Measurements from ENCODE around the gene PHKA1. TPM values are rescaled to one million over a fixed set of nuclear protein-coding genes. Genes with fewer than 3 reads are reported as not detected.

Gene PHKA1
- total RNA-seq, 3 donors from 2014 or later (not counting 1 experiment from before 2014, with no cell fraction given), result 0.13 to 0.24 (median 0.16) TPM

GRCh38 chrX:72727846-72728245 is 13.7 kb upstream of the PHKA1 start:
- no peak for ATAC-seq
- no peaks in the 10 kb centered on the region for H3K36me3 ChIP-seq (ENCODE audit: control insufficient read depth, insufficient read depth, low read length)
- intact Hi-C loops (cut with micrococcal nuclease), result no loop called here
- no peak overlapping the region for H3K4me3 Mint-ChIP-seq
- H3K4me3 ChIP-seq (ENCODE audit: low read length), result no peak overlapping the region
- H3K27me3 Mint-ChIP-seq (ENCODE audit: low read depth in 2 of 2), result peaks cover 7 to 49% of the 10 kb centered on the region in 2 donors
- H3K4me1 ChIP-seq (ENCODE audit: control insufficient read depth, insufficient read depth, low read length), result no peaks in the 10 kb centered on the region
- no peak overlapping the region for H3K27ac Mint-ChIP-seq
- no peaks in the 10 kb centered on the region for H3K36me3 Mint-ChIP-seq
- no peak for DNase-seq
- no peaks in the 10 kb centered on the region for H3K4me1 Mint-ChIP-seq
- no peaks in the 10 kb centered on the region for H3K9me3 Mint-ChIP-seq
- no peak overlapping the region for H3K27ac ChIP-seq (ENCODE audit: low read length)
- no peaks in the 10 kb centered on the region for H3K27me3 ChIP-seq (ENCODE audit: control insufficient read depth, insufficient read depth, low read length)
- H3K9me3 ChIP-seq (ENCODE audit: control insufficient read depth, insufficient read depth, low read length), result no peaks in the 10 kb centered on the region
- no peak for TF ChIP-seq CTCF (IDR thresholded peaks at IDR 0.05)
- 100% methylated on average over 5 of the region's 7 CpGs for WGBS (ENCODE audit: insufficient coverage)

DNA sequence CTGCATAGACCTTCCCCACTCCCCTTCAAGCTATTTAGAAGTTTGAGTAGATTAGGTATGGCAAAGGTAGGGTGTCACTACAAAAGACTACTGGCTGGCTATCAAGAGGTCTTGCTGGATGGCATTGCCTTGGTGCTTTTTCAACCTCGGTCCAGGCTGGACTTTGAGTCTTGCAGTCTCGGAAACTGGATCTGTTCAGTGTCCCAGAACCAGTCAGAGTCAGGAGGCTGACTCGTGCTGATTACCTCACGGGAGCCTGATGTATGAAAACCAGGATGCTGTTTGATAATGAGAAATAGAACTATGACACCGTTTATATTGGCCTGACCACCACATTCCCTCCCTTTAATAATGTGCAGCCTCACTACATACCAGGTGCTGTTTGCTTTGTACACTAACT is 2.7 kb upstream of the PHKA1 start:
- Mint-ChIP-seq H3K4me1 (no peaks in the 10 kb centered on the region), H3K4me3 (no peak overlapping the region), H3K27ac (no peak overlapping the region), H3K9me3 (no peaks in the 10 kb centered on the region), H3K36me3 (no peaks in the 10 kb centered on the region), H3K27me3 (ENCODE audit: low read depth in 2 of 2) (peaks cover 2 to 30% of the 10 kb centered on the region in 2 donors)
- no peak overlapping the region for H3K27ac ChIP-seq (ENCODE audit: low read length)
- no peak for TF ChIP-seq CTCF (IDR thresholded peaks at IDR 0.05)
- ATAC-seq (no peak), DNase-seq (no peak)
- H3K36me3 ChIP-seq (ENCODE audit: control insufficient read depth, insufficient read depth, low read length), result no peaks in the 10 kb centered on the region
- intact Hi-C loops (cut with micrococcal nuclease), result no loop called here
- no peak overlapping the region for H3K4me3 ChIP-seq (ENCODE audit: low read length)
- no peaks in the 10 kb centered on the region for H3K27me3 ChIP-seq (ENCODE audit: control insufficient read depth, insufficient read depth, low read length)
- WGBS (ENCODE audit: insufficient coverage), result 74% methylated on average over 4 of the region's 5 CpGs
- peaks cover 3% of the 10 kb centered on the region for H3K4me1 ChIP-seq (ENCODE audit: control insufficient read depth, insufficient read depth, low read length)
- no peaks in the 10 kb centered on the region for H3K9me3 ChIP-seq (ENCODE audit: control insufficient read depth, insufficient read depth, low read length)

DNA sequence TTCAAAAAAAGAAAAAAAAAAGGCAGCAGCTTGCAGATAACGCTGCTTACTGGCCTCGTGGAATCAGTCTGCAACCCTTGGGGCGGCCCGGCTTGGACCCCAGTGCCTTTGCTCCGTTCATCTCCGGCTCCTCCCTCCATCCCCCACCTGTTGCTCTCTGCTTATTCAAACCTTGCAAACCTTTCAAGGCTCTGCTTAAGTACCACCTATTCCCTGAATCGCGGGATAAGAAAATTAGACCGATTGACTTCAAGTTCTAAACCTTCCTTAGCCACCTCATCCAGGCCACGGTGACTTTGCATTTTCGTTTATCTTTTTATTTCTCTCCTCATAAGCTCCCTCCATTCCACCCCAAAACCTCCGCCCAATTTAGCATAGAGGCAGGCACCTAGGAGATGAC is 1.4 kb upstream of the PHKA1 start:
- ATAC-seq (no peak), DNase-seq (no peak)
- no peaks in the 10 kb centered on the region for H3K9me3 Mint-ChIP-seq
- Histone ChIP-seq H3K4me3 (ENCODE audit: low read length) (no peak overlapping the region), H3K27ac (ENCODE audit: low read length) (no peak overlapping the region), H3K36me3 (ENCODE audit: control insufficient read depth, insufficient read depth, low read length) (no peaks in the 10 kb centered on the region), H3K27me3 (ENCODE audit: control insufficient read depth, insufficient read depth, low read length) (no peaks in the 10 kb centered on the region), H3K4me1 (ENCODE audit: control insufficient read depth, insufficient read depth, low read length) (peaks cover 3% of the 10 kb centered on the region), H3K9me3 (ENCODE audit: control insufficient read depth, insufficient read depth, low read length) (no peaks in the 10 kb centered on the region)
- TF ChIP-seq CTCF (IDR thresholded peaks at IDR 0.05), result no peak
- H3K36me3 Mint-ChIP-seq, result no peaks in the 10 kb centered on the region
- intact Hi-C loops (cut with micrococcal nuclease), result no loop called here
- H3K27ac Mint-ChIP-seq, result no peak overlapping the region
- H3K4me1 Mint-ChIP-seq, result no peaks in the 10 kb centered on the region
- 87% methylated on average over 10 of the region's 12 CpGs for WGBS (ENCODE audit: insufficient coverage)
- no peak overlapping the region for H3K4me3 Mint-ChIP-seq
- H3K27me3 Mint-ChIP-seq (ENCODE audit: low read depth in 2 of 2), result peaks cover 2 to 30% of the 10 kb centered on the region in 2 donors

GRCh38 chrX:72714478-72714916 is 391 bp upstream of the PHKA1 start:
- H3K4me3 ChIP-seq (ENCODE audit: low read length), result no peak overlapping the region
- no peaks in the 10 kb centered on the region for H3K36me3 Mint-ChIP-seq
- ATAC-seq, result no peak

More at GRCh38 chrX:72714478-72714916, 391 bp upstream of the PHKA1 start:
- no peaks in the 10 kb centered on the region for H3K27me3 ChIP-seq (ENCODE audit: control insufficient read depth, insufficient read depth, low read length)
- no peaks in the 10 kb centered on the region for H3K9me3 Mint-ChIP-seq
- no peak for DNase-seq
- H3K4me3 Mint-ChIP-seq, result peak overlapping the region; percentile 78
- no peak overlapping the region for H3K27ac ChIP-seq (ENCODE audit: low read length)
- H3K9me3 ChIP-seq (ENCODE audit: control insufficient read depth, insufficient read depth, low read length), result no peaks in the 10 kb centered on the region
- H3K4me1 Mint-ChIP-seq, result no peaks in the 10 kb centered on the region
- peaks cover 2 to 30% of the 10 kb centered on the region in 2 donors for H3K27me3 Mint-ChIP-seq (ENCODE audit: low read depth in 2 of 2)
- no peak for TF ChIP-seq CTCF (IDR thresholded peaks at IDR 0.05)
- WGBS (ENCODE audit: insufficient coverage), result 6% methylated on average over 8 of the region's 13 CpGs
- H3K4me1 ChIP-seq (ENCODE audit: control insufficient read depth, insufficient read depth, low read length), result peaks cover 3% of the 10 kb centered on the region
- intact Hi-C loops (cut with micrococcal nuclease), result no loop called here
- no peaks in the 10 kb centered on the region for H3K36me3 ChIP-seq (ENCODE audit: control insufficient read depth, insufficient read depth, low read length)
- H3K27ac Mint-ChIP-seq, result no peak overlapping the region

All from natural killer cell (primary cell).